Astrocyte (in vitro differentiated cells and primary cell): Measurements from ENCODE around the gene RECK.

Source experiments
- EZH2 ChIP-seq: IDR thresholded peaks from 2 replicates; pipeline ENCODE4 v1.6.1; 2012; ENCODE audit warnings: mild to moderate bottlenecking, low read length, inconsistent platforms; ENCODE audit not compliant: insufficient read depth
- TF ChIP-seq, protein P1 (sequence below): IDR thresholded peaks from 2 replicates; pipeline ENCODE4 v1.5.1; 2011; ENCODE audit warnings: low read depth, mild to moderate bottlenecking, inconsistent platforms, low read length, moderate library complexity; ENCODE audit not compliant: insufficient read depth

- TF ChIP-seq, protein P1, sequence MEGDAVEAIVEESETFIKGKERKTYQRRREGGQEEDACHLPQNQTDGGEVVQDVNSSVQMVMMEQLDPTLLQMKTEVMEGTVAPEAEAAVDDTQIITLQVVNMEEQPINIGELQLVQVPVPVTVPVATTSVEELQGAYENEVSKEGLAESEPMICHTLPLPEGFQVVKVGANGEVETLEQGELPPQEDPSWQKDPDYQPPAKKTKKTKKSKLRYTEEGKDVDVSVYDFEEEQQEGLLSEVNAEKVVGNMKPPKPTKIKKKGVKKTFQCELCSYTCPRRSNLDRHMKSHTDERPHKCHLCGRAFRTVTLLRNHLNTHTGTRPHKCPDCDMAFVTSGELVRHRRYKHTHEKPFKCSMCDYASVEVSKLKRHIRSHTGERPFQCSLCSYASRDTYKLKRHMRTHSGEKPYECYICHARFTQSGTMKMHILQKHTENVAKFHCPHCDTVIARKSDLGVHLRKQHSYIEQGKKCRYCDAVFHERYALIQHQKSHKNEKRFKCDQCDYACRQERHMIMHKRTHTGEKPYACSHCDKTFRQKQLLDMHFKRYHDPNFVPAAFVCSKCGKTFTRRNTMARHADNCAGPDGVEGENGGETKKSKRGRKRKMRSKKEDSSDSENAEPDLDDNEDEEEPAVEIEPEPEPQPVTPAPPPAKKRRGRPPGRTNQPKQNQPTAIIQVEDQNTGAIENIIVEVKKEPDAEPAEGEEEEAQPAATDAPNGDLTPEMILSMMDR: no peak
- TF ChIP-seq EZH2: no peak
These were observed 30.8 kb upstream of the RECK start for GRCh38 chr9:36005891-36006290.
